Testis (tissue), 2 donors: Measurements from ENCODE around the gene RSRP1.

Experiments used
- POLR2A ChIP-seq: fragments of 450-650 bp; IDR thresholded peaks from one replicate; pipeline ENCODE4 v1.6.1; 2017; ENCODE audit warnings: antibody characterized with exemption, mild to moderate bottlenecking, moderate library complexity
- TF ChIP-seq, protein P1 (sequence below), 3 experiments: fragments of 450-650 bp in 2 of 3; fragments of 200-600 bp in 1 of 3; sonication (generic) in 1 of 3; IDR thresholded peaks; one replicate each; pipeline ENCODE4 v1.5.1; 2016 to 2019; ENCODE audit warnings: antibody characterized with exemption in 3 of 3, mild to moderate bottlenecking in 2 of 3, moderate library complexity in 1 of 3

GRCh38 chr1:25194054-25194453 lies 53.2 kb downstream of the RSRP1 start:
- TF ChIP-seq, protein P1, sequence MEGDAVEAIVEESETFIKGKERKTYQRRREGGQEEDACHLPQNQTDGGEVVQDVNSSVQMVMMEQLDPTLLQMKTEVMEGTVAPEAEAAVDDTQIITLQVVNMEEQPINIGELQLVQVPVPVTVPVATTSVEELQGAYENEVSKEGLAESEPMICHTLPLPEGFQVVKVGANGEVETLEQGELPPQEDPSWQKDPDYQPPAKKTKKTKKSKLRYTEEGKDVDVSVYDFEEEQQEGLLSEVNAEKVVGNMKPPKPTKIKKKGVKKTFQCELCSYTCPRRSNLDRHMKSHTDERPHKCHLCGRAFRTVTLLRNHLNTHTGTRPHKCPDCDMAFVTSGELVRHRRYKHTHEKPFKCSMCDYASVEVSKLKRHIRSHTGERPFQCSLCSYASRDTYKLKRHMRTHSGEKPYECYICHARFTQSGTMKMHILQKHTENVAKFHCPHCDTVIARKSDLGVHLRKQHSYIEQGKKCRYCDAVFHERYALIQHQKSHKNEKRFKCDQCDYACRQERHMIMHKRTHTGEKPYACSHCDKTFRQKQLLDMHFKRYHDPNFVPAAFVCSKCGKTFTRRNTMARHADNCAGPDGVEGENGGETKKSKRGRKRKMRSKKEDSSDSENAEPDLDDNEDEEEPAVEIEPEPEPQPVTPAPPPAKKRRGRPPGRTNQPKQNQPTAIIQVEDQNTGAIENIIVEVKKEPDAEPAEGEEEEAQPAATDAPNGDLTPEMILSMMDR (IDR thresholded peaks at IDR 0.05): no peak
- no peak for TF ChIP-seq POLR2A
